ENCODE data around the gene HOATZ.

DNA sequence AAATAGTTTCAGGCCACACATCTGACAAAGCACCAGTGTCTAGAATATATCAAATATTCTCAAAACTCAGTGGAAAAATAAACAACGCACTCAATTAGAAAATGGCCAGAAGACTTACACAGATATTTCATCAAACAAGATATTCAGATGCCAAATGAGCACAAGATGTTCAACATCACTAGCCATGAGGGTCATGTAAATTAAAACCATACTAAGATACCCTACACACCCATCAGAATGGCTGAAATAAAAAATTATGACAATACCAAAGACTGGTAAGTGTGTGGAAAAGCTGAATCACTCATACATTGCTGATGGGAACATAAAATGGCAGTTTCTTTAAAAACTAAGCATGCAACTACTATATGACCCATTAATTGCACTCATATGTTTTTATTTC, 24.1 kb upstream of the HOATZ start:
- no peak for TF ChIP-seq POLR2A (IDR thresholded peaks at IDR 0.05; ENCODE audit: low read depth, low read length)
- TF ChIP-seq TAF1 (IDR thresholded peaks at IDR 0.05; ENCODE audit: low read depth, low read length): no peak
- TF ChIP-seq POLR2AphosphoS5 (IDR thresholded peaks at IDR 0.05; ENCODE audit: low read depth, low read length): no peak
- no peak for TF ChIP-seq SPI1 (IDR thresholded peaks at IDR 0.05; ENCODE audit: low read depth, low read length)
- TF ChIP-seq POU2F2 (IDR thresholded peaks at IDR 0.05; ENCODE audit: low read depth, low read length): no peak

Data from GM12891 (cell line).